ENCODE results near the gene C9orf78. TPM values are rescaled to one million over a fixed set of nuclear protein-coding genes. Genes with fewer than 3 reads are reported as not detected.

Gene C9orf78
- total and polyA plus RNA-seq, 9 of the 15 experiments (the other 6 are each of a cell fraction or from before 2014, with no cell fraction given) = 94.6 to 266 (median 202) TPM

DNA sequence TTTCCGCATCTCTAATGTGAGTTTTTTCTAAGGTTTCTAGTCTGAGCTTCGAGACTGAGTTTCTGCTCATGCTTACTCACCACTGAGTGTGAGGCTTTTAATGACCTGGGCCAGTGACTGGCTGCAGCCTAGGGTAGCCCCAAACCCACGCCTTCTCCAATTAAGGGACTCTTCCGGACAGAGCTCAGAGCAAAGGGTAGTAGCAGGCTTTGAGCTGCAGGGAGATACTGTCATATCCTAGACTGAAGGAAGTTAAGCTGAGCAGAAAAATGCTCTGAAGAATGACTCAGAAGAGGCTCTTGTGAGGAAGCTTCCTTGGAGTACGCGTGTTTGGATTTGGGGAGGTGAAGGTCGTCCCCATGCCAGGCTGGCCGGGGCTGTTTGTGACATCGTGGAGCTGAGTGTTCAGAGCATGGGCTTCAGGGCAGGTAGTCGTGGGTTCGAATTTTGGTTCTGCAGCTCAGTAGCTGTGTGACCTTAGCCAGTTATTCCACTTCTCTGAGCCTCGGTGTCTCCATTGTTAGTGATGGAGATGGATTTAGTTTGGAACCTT lies 3.7 kb upstream of the C9orf78 start (continued):
- TF ChIP-seq, protein P1, sequence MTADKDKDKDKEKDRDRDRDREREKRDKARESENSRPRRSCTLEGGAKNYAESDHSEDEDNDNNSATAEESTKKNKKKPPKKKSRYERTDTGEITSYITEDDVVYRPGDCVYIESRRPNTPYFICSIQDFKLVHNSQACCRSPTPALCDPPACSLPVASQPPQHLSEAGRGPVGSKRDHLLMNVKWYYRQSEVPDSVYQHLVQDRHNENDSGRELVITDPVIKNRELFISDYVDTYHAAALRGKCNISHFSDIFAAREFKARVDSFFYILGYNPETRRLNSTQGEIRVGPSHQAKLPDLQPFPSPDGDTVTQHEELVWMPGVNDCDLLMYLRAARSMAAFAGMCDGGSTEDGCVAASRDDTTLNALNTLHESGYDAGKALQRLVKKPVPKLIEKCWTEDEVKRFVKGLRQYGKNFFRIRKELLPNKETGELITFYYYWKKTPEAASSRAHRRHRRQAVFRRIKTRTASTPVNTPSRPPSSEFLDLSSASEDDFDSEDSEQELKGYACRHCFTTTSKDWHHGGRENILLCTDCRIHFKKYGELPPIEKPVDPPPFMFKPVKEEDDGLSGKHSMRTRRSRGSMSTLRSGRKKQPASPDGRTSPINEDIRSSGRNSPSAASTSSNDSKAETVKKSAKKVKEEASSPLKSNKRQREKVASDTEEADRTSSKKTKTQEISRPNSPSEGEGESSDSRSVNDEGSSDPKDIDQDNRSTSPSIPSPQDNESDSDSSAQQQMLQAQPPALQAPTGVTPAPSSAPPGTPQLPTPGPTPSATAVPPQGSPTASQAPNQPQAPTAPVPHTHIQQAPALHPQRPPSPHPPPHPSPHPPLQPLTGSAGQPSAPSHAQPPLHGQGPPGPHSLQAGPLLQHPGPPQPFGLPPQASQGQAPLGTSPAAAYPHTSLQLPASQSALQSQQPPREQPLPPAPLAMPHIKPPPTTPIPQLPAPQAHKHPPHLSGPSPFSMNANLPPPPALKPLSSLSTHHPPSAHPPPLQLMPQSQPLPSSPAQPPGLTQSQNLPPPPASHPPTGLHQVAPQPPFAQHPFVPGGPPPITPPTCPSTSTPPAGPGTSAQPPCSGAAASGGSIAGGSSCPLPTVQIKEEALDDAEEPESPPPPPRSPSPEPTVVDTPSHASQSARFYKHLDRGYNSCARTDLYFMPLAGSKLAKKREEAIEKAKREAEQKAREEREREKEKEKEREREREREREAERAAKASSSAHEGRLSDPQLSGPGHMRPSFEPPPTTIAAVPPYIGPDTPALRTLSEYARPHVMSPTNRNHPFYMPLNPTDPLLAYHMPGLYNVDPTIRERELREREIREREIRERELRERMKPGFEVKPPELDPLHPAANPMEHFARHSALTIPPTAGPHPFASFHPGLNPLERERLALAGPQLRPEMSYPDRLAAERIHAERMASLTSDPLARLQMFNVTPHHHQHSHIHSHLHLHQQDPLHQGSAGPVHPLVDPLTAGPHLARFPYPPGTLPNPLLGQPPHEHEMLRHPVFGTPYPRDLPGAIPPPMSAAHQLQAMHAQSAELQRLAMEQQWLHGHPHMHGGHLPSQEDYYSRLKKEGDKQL (CRISPR knock-in tag; IDR thresholded peaks at IDR 0.05; ENCODE audit: borderline replicate concordance) = no peak
- TF ChIP-seq ZBTB26 (CRISPR knock-in tag; IDR thresholded peaks at IDR 0.05) = no peak
- peak; percentile 32; the same call in 1 of the 2 replicates for TF ChIP-seq SMARCA4 (IDR thresholded peaks at IDR 0.05)
- TF ChIP-seq, protein P2, sequence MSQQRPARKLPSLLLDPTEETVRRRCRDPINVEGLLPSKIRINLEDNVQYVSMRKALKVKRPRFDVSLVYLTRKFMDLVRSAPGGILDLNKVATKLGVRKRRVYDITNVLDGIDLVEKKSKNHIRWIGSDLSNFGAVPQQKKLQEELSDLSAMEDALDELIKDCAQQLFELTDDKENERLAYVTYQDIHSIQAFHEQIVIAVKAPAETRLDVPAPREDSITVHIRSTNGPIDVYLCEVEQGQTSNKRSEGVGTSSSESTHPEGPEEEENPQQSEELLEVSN (IDR thresholded peaks at IDR 0.05; ENCODE audit: borderline replicate concordance in 1 of 2, extremely low read depth in 1 of 2, insufficient read depth in 1 of 2, insufficient read length in 1 of 2, low read depth in 1 of 2, low read length in 1 of 2, poor library complexity in 1 of 2, severe bottlenecking in 1 of 2) = peak in 1 of 2 experiments; percentile 74
- TF ChIP-seq NR0B1 (IDR thresholded peaks at IDR 0.05; ENCODE audit: partially characterized antibody) = no peak
- TF ChIP-seq SMAD4 (CRISPR knock-in tag; conservative IDR thresholded peaks at IDR 0.05) = peak; percentile 78
- TF ChIP-seq ZNF830 (CRISPR knock-in tag; IDR thresholded peaks at IDR 0.05) = no peak
- no peak for TF ChIP-seq SMC3 (conservative IDR thresholded peaks at IDR 0.05; ENCODE audit: insufficient read depth, low read depth, low read length)
- no peak for TF ChIP-seq SMAD1 (IDR thresholded peaks at IDR 0.05; ENCODE audit: low read depth, low read length, partially characterized antibody)
- no peak for TF ChIP-seq AFF1 (IDR thresholded peaks at IDR 0.05; ENCODE audit: low read depth in 1 of 2, partially characterized antibody in 2 of 2)
- TF ChIP-seq SIRT6 (IDR thresholded peaks at IDR 0.05; ENCODE audit: low read depth, low read length) = no peak
- peak; percentile 70 for TF ChIP-seq BRD9 (IDR thresholded peaks at IDR 0.05; ENCODE audit: low read depth, partially characterized antibody)
- no peak for TF ChIP-seq NR3C1 (CRISPR knock-in tag; IDR thresholded peaks at IDR 0.05)
